Regular cardiac myocyte (primary cell): Measurements from ENCODE around the gene CPNE7. TPM values are rescaled to one million over a fixed set of nuclear protein-coding genes. Genes with fewer than 3 reads are reported as not detected.

Experiments used
- total RNA-seq: library from RNA; depleted of rRNA; stranded (reverse); fragments of >200 nt; gene quantifications from 2 replicates; pipeline ENCODE4 v1.2.3, GENCODE V29; 2014

Gene CPNE7
- 8.2 and 11.3 TPM in 2 replicates for total RNA-seq

GRCh38 chr16:89575247-89576152 is at the start of gene CPNE7:
Gene CPNE7 (plus strand): TSS chr16:89575758. CDS start chr16:89575898, 140 bp downstream.

GRCh38 chr16:89560378-89561141 is 15.0 kb upstream of the CPNE7 start, which contains the start of gene RPL13:
Gene RPL13 (plus strand): TSS chr16:89560682. CDS start chr16:89560960, 278 bp downstream.

GRCh38 chr16:89613231-89613953 is 37.8 kb downstream of the CPNE7 start, which contains the start of gene DPEP1:
Gene DPEP1 (plus strand): TSS chr16:89613642. CDS start chr16:89630411, 16,769 bp downstream.

Other genes with a start within 250 kb of the CPNE7 start
- gene ANKRD11, start 85.2 kb upstream of the CPNE7 start, total RNA-seq, result 39.7 and 44.1 TPM in 2 replicates
- 102 and 104 TPM in 2 replicates for gene SPG7, start 67.4 kb upstream of the CPNE7 start, total RNA-seq
- gene RPL13, start 15.1 kb upstream of the CPNE7 start, total RNA-seq, result 2,617 and 2,821 TPM in 2 replicates
- 0.56 TPM in 1 of 2 replicates, not detected in the other for gene DPEP1, start 37.9 kb downstream of the CPNE7 start, total RNA-seq
- gene CHMP1A, start 82.0 kb downstream of the CPNE7 start, total RNA-seq, result 69.3 and 134 TPM in 2 replicates
- 1.1 and 2.9 TPM in 2 replicates for gene SPATA33, start 82.1 kb downstream of the CPNE7 start, total RNA-seq
- gene CDK10, start 110.9 kb downstream of the CPNE7 start, total RNA-seq, result 39.9 and 55.2 TPM in 2 replicates
- 12.4 and 14.2 TPM in 2 replicates for gene SPATA2L, start 125.9 kb downstream of the CPNE7 start, total RNA-seq
- 3.6 and 6.5 TPM in 2 replicates for gene VPS9D1, start 145.1 kb downstream of the CPNE7 start, total RNA-seq
- gene ZNF276, start 145.8 kb downstream of the CPNE7 start, total RNA-seq, result 9.9 and 10.2 TPM in 2 replicates
- gene FANCA, start 240.9 kb downstream of the CPNE7 start, total RNA-seq, result 5.6 and 17.4 TPM in 2 replicates